K562 (cell line): ENCODE results near the gene CCDC74B. TPM values are rescaled to one million over a fixed set of nuclear protein-coding genes. Genes with fewer than 3 reads are reported as not detected.
"Not testable (repeated sequence)": the region's sequence is repeated elsewhere in the genome, so short reads cannot be mapped to it uniquely, and the experiment has no call there.

ENCODE experiments used
- ATAC-seq: fragments of 200-7000 bp; cut with Tn5 transposase; 3 replicates; pipeline ENCODE4 v1.9.1; 2020; ENCODE audit warnings: moderate library complexity
- BruUV-seq: library from RNA; stranded (reverse); fragments of 400-500 nt; replicated peaks from 2 replicates; lab custom pipeline; 2021; lab: Mats Ljungman, UMichigan
- CTCF ChIA-PET: fragments of 300-600 bp; formaldehyde crosslinking; extraction: SDS; loops from one replicate; lab custom pipeline; 2021; ENCODE audit warnings: low intra/inter-chr PET ratio; lab: Yijun Ruan, JAX
- POLR2A ChIA-PET: fragments of 300-600, 350-650 bp; sonication (Branson Sonifier 250); formaldehyde crosslinking; extraction: SDS; loops from one replicate; lab custom pipeline; 2021; ENCODE audit warnings: antibody characterized with exemption, inconsistent platforms; lab: Yijun Ruan, JAX
- DNase-seq, 4 experiments: peaks; one replicate each; pipeline versions ENCODE4 v3.0.0 to v3.0.0-alpha.2; 2011 to 2018; ENCODE audit warnings: low spot score in 3 of 4, mixed read lengths in 3 of 4; ENCODE audit errors: extremely low read depth in 1 of 4
- FAIRE-seq: peaks from 2 replicates; lab custom pipeline; 2011; peaks lifted over from hg19 to GRCh38; lab: Jason Lieb, UNC
- H2AFZ ChIP-seq: 2 replicates; pipeline ENCODE4 v1.6.0; 2011; ENCODE audit warnings: low read depth, low read length, control low read depth, inconsistent platforms
- H3K27ac ChIP-seq: fragments of 200-600 bp; 3 replicates; pipeline ENCODE4 v1.8.0; 2011; ENCODE audit warnings: low read depth, mild to moderate bottlenecking, control low read depth, inconsistent platforms, low read length, moderate library complexity, mixed read lengths; ENCODE audit errors: extremely low read depth
- H3K27me3 ChIP-seq, 2 experiments: fragments of 300-600 bp in 1 of 2; 2 replicates in 1 of 2; 3 replicates in 1 of 2; pipeline versions ENCODE4 v1.6.0 to v1.8.0; 2011; ENCODE audit warnings: inconsistent platforms in 2 of 2, low read length in 2 of 2, mild to moderate bottlenecking in 1 of 2, mixed read lengths in 1 of 2, moderate library complexity in 1 of 2; ENCODE audit not compliant: control insufficient read depth in 2 of 2, insufficient read depth in 2 of 2
- H3K36me3 ChIP-seq: fragments of 300-600 bp; 3 replicates; pipeline ENCODE4 v1.8.0; 2011; ENCODE audit warnings: mild to moderate bottlenecking, low read length, inconsistent platforms; ENCODE audit not compliant: control insufficient read depth, insufficient read depth
- H3K4me1 ChIP-seq, 2 experiments: fragments of 200-600 bp in 1 of 2; replicated peaks in 1 of 2; 2 replicates in 1 of 2; 3 replicates in 1 of 2; pipeline versions ENCODE4 v1.5.1 to v1.8.0; 2011; ENCODE audit warnings: inconsistent platforms in 2 of 2, low read length in 2 of 2, mild to moderate bottlenecking in 1 of 2, mixed read lengths in 1 of 2, moderate library complexity in 1 of 2; ENCODE audit not compliant: control insufficient read depth in 2 of 2, insufficient read depth in 2 of 2
- H3K4me2 ChIP-seq: 2 replicates; pipeline ENCODE4 v1.6.1; 2011; ENCODE audit warnings: low read length, control low read depth, inconsistent platforms, mixed read lengths; ENCODE audit not compliant: insufficient read depth
- H3K4me3 ChIP-seq: fragments of 200-600 bp; sonication (generic), shearing (Covaris generic); 2 replicates; pipeline ENCODE4 v1.5.1; 2016; ENCODE audit warnings: control low read depth, inconsistent platforms
- H3K79me2 ChIP-seq: fragments of 200-600 bp; 3 replicates; pipeline ENCODE4 v1.8.0; 2011; ENCODE audit warnings: low read length, inconsistent platforms; ENCODE audit not compliant: control insufficient read depth, insufficient read depth
- H3K9ac ChIP-seq, 2 experiments: 2 replicates each; pipeline versions ENCODE4 v1.6.0 to v1.6.1; 2011; ENCODE audit warnings: low read depth in 2 of 2, low read length in 2 of 2, control low read depth in 1 of 2, inconsistent platforms in 1 of 2, mild to moderate bottlenecking in 1 of 2, mixed read lengths in 1 of 2; ENCODE audit not compliant: insufficient read depth in 1 of 2
- H3K9me1 ChIP-seq: one replicate; pipeline ENCODE4 v1.6.0; 2011; ENCODE audit warnings: inconsistent platforms, mild to moderate bottlenecking, low read length, moderate library complexity; ENCODE audit not compliant: control insufficient read depth, insufficient read depth
- H3K9me3 ChIP-seq: replicated peaks from 2 replicates; pipeline ENCODE4 v1.5.1; 2011; ENCODE audit warnings: low read depth, low read length, inconsistent platforms; ENCODE audit not compliant: control insufficient read depth, insufficient read depth
- H4K20me1 ChIP-seq: replicated peaks from 2 replicates; pipeline ENCODE4 v1.6.1; 2011; ENCODE audit warnings: low read length, inconsistent platforms, mixed read lengths; ENCODE audit not compliant: control insufficient read depth, insufficient read depth
- CCNT2 ChIP-seq: IDR thresholded peaks from 2 replicates; pipeline ENCODE4 v1.6.1; 2011; ENCODE audit warnings: borderline replicate concordance, low read depth, mild to moderate bottlenecking, moderate library complexity, mixed read lengths, low read length; ENCODE audit not compliant: insufficient read length; ENCODE audit errors: extremely low read depth
- FOXM1 ChIP-seq, 2 experiments: fragments of 450-650 bp in 1 of 2; sonication (generic) in 1 of 2; formaldehyde crosslinking in 1 of 2; IDR thresholded peaks; 2 replicates each; pipeline versions ENCODE4 v1.6.1 to v1.9.0; 2017 to 2022; ENCODE audit warnings: low read depth in 2 of 2, mild to moderate bottlenecking in 2 of 2, missing genetic modification reagents in 1 of 2, moderate library complexity in 1 of 2
- GABPA ChIP-seq: fragments of 200-800 bp; sonication (Bioruptor generic); conservative IDR thresholded peaks from 2 replicates; pipeline ENCODE4 v1.6.1; 2016; ENCODE audit warnings: low read depth, missing genetic modification characterization, missing compliant biosample characterization
- JUND ChIP-seq, 2 experiments: IDR thresholded peaks; 2 replicates in 1 of 2; 3 replicates in 1 of 2; pipeline ENCODE4 v1.6.1; 2011; ENCODE audit warnings: borderline replicate concordance in 2 of 2, low read depth in 2 of 2, low read length in 2 of 2, improper control_type of control experiment in 1 of 2, missing biosample characterization in 1 of 2, missing genetic modification characterization in 1 of 2, missing genetic modification reagents in 1 of 2
- NONO ChIP-seq, 2 experiments: fragments of 200-400 bp in 1 of 2; fragments of 450-650 bp in 1 of 2; formaldehyde crosslinking in 1 of 2; IDR thresholded peaks; 2 replicates each; pipeline ENCODE4 v1.6.1; 2017; ENCODE audit warnings: low read depth in 2 of 2, mild to moderate bottlenecking in 2 of 2, moderate library complexity in 2 of 2, low read length in 1 of 2
- NR2C2 ChIP-seq, 2 experiments: fragments of 200-800 bp in 1 of 2; sonication (Bioruptor generic) in 1 of 2; sonication (generic) in 1 of 2; formaldehyde crosslinking in 1 of 2; IDR thresholded peaks; 2 replicates each; pipeline versions ENCODE4 v1.6.1 to v1.8.0; 2016 to 2022; ENCODE audit warnings: mild to moderate bottlenecking in 1 of 2, missing compliant biosample characterization in 1 of 2, missing genetic modification characterization in 1 of 2, missing genetic modification reagents in 1 of 2
- RCOR1 ChIP-seq, 2 experiments: IDR thresholded peaks; 2 replicates each; pipeline ENCODE4 v1.6.1; 2012; ENCODE audit warnings: low read depth in 2 of 2, low read length in 2 of 2, borderline replicate concordance in 1 of 2, improper control_type of control experiment in 1 of 2
- SMAD1 ChIP-seq: fragments of 150-350 bp; IDR thresholded peaks from 2 replicates; pipeline ENCODE4 v1.6.1; 2014; ENCODE audit warnings: low read length, low read depth; ENCODE audit not compliant: partially characterized antibody
- UBTF ChIP-seq, 2 experiments: IDR thresholded peaks; 2 replicates each; pipeline ENCODE4 v1.6.1; 2012; ENCODE audit warnings: improper control_type of control experiment in 2 of 2, low read depth in 2 of 2, low read length in 2 of 2, borderline replicate concordance in 1 of 2
- ZNF589 ChIP-seq: fragments of 200-800 bp; sonication (Bioruptor generic); IDR thresholded peaks from 2 replicates; pipeline ENCODE4 v1.6.1; 2016; ENCODE audit warnings: low read depth, missing genetic modification characterization, missing compliant biosample characterization
- WGBS: fragments of 100-300 bp; shearing (Covaris generic); methylation state at CpG from one replicate; pipeline ENCODE4 v1.1.6; 2016; ENCODE audit warnings: low coverage, mixed read lengths; ENCODE audit not compliant: insufficient coverage; ENCODE audit errors: missing lambda C conversion rate; 5-methylcytosine and 5-hydroxymethylcytosine counted together
- in situ Hi-C: fragments of 300-500 bp; cut with MboI; formaldehyde crosslinking; loops from 4 replicates; pipeline ENCODE4 v1.15.0; 2018; ENCODE audit warnings: inconsistent platforms, mixed read lengths
- intact Hi-C: fragments of 100-400 bp; cut with micrococcal nuclease; formaldehyde crosslinking; loops from 2 replicates; pipeline ENCODE4 v1.14.2; 2022
- polyA plus RNA-seq, 8 experiments: library from polyadenylated mRNA; depleted of rRNA in 4 of 8; stranded (reverse) in 5 of 8; unstranded in 3 of 8; fragments of >200 nt; fragmentation: Nextera tagmentation in 2 of 8; fragmentation: Illumina TruSeq in 1 of 8; extraction: Ambion mirVana in 2 of 8; extraction: Trizol in 1 of 8; gene quantifications; 2 replicates each; pipeline versions ENCODE4 v1.2.1 to v1.2.3, GENCODE V29; 2011 to 2014; ENCODE audit warnings: inconsistent platforms in 1 of 8, missing spikeins in 1 of 8
- total RNA-seq, 7 experiments: library from RNA; depleted of rRNA in 6 of 7; stranded (reverse); fragments of >200 nt in 6 of 7; fragmentation: Illumina TruSeq in 2 of 7; extraction: Trizol in 2 of 7; gene quantifications; 2 replicates each; pipeline versions ENCODE4 v1.2.1 to v1.2.3, GENCODE V29; 2011 to 2021; ENCODE audit warnings: low replicate concordance in 1 of 7
- TF ChIP-seq, protein P1 (sequence below): sonication (generic); formaldehyde crosslinking; IDR thresholded peaks from 2 replicates; pipeline ENCODE4 v1.8.1; 2023; ENCODE audit warnings: mild to moderate bottlenecking, missing genetic modification reagents

Gene CCDC74B
- total and polyA plus RNA-seq, 9 of the 15 experiments (the other 6 are each of a cell fraction or from before 2014, with no cell fraction given): 0.04 to 1.5 (median 0.52) TPM; not detected in 1

DNA sequence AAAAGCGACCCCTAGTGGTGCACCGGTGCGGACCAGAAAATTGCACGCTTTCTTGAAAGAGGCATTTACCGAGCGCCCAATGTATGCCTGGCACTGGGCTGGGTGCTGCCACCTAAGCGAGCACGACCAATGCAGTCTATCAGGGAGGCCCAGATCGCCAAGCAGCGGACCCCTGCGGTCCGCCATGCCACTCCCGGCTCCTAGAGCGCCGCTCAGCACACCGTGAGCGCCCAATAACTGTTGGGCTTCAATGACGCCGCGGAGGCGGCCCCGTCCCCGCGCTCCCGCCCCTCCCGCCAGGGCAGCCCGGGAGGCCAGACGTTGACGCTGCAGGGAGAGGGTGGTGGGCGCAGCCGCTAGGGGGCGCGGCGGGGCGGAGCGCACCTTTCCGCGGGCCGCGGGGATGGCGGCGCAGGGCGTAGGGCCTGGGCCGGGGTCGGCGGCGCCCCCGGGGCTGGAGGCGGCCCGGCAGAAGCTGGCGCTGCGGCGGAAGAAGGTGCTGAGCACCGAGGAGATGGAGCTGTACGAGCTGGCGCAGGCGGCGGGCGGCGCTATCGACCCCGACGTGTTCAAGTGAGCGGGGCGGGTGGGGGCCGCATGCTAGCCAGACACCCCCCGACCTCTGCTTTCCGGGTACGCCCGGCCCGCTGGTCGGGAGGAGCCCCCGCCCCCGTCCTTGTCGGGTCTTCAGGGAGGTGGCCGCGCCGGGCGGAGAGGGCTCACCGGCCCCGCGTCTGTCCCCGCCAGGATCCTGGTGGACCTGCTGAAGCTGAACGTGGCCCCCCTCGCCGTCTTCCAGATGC is 37.2 kb upstream of the CCDC74B start, which contains the start of gene MZT2B:
Gene MZT2B (plus strand): TSS at position 383 of the 803 bp plus-strand sequence. CDS start 21 bp downstream, at position 404.
- H3K27me3 ChIP-seq; H3K9me3 ChIP-seq; BruUV-seq; H4K20me1 ChIP-seq; H3K9me1 ChIP-seq; TF ChIP-seq FOXM1 (IDR thresholded peaks at IDR 0.05; ENCODE audit: low read depth); NR2C2 (CRISPR knock-in tag; IDR thresholded peaks at IDR 0.05): not testable (repeated sequence)
- H3K4me1 ChIP-seq: peaks cover 7 to 45% of the 10 kb centered on the region in 2 experiments; a peak in 4 of 5 replicates
- WGBS: 2% methylated on average over 11 of the region's 86 CpGs
- peak within 1 kb of the TSS; percentile 100 for H3K4me3 ChIP-seq
- H3K36me3 ChIP-seq: peaks cover 39% of the 10 kb centered on the region; the same call in 2 of the 3 replicates
- peak within 1 kb of the TSS; percentile 98 for H3K4me2 ChIP-seq
- FAIRE-seq: peak; percentile 6
- peak within 1 kb of the TSS; percentile 97 for H3K27ac ChIP-seq
- POLR2A ChIA-PET: interaction anchor here (0.6 to 1.0 kb wide), 8 partner anchors 11 to 992 kb away, joined by 3 to 4 read pairs (median 3); no protein-coding TSS in a partner anchor
- in situ Hi-C loops: loop anchor here (5.0 kb wide), 1 partner anchor 155 kb away; no protein-coding TSS in a partner anchor
- peak; percentile 79 to 93 (median 84) for DNase-seq
- CTCF ChIA-PET: interaction anchor here (0.6 to 1.7 kb wide), 2 partner anchors 17 to 150 kb away, joined by 3 to 6 read pairs; no protein-coding TSS in a partner anchor
- peak within 1 kb of the TSS; percentile 95 to 99 for H3K9ac ChIP-seq
- H3K79me2 ChIP-seq: peaks cover 73% of the 10 kb centered on the region
- intact Hi-C loops: loop anchor here (5.0 to 10.0 kb wide), 2 partner anchors 160 to 1303 kb away; partner anchors contain the start of gene IMP4
- ATAC-seq: peak; percentile 88
- peak within 1 kb of the TSS; percentile 94 for H2AFZ ChIP-seq
- TF ChIP-seq ZNF589 (CRISPR knock-in tag) (peak; percentile 46; the same call in 1 of the 2 replicates), JUND (IDR thresholded peaks at IDR 0.05; ENCODE audit: borderline replicate concordance, low read depth, low read length) (peak; percentile 45), JUND (tag; IDR thresholded peaks at IDR 0.05; ENCODE audit: borderline replicate concordance, low read depth, low read length) (peak; percentile 28; the same call in 1 of the 3 replicates), CCNT2 (peak; percentile 54), FOXM1 (CRISPR knock-in tag; IDR thresholded peaks at IDR 0.05; ENCODE audit: low read depth) (0 out of 2 replicates have a peak, but pooled peaks have one; percentile 35), RCOR1 (IDR thresholded peaks at IDR 0.05; ENCODE audit: borderline replicate concordance in 1 of 2, low read depth in 2 of 2, low read length in 2 of 2) (peak in 1 of 2 experiments; percentile 41; a peak in 1 of 4 replicates), NR2C2 (tag; IDR thresholded peaks at IDR 0.05) (peak; percentile 47; the same call in 1 of the 2 replicates), UBTF (IDR thresholded peaks at IDR 0.05; ENCODE audit: borderline replicate concordance in 1 of 2, low read depth in 2 of 2, low read length in 2 of 2) (0 out of 4 replicates have a peak, but pooled peaks of 1 of the 2 experiments have one; percentile 44), GABPA (peak; percentile 54), SMAD1 (peak; percentile 61), NONO (IDR thresholded peaks at IDR 0.05; ENCODE audit: low read depth in 2 of 2, low read length in 1 of 2) (peak; percentile 28 to 90; a peak in 3 of 4 replicates)
- TF ChIP-seq, protein P1, sequence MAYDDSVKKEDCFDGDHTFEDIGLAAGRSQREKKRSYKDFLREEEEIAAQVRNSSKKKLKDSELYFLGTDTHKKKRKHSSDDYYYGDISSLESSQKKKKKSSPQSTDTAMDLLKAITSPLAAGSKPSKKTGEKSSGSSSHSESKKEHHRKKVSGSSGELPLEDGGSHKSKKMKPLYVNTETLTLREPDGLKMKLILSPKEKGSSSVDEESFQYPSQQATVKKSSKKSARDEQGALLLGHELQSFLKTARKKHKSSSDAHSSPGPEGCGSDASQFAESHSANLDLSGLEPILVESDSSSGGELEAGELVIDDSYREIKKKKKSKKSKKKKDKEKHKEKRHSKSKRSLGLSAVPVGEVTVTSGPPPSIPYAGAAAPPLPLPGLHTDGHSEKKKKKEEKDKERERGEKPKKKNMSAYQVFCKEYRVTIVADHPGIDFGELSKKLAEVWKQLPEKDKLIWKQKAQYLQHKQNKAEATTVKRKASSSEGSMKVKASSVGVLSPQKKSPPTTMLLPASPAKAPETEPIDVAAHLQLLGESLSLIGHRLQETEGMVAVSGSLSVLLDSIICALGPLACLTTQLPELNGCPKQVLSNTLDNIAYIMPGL (CRISPR knock-in tag): peak; percentile 79; the same call in 1 of the 2 replicates
